A673 (cell line): ENCODE data around the gene PPM1E.

Source experiments
- EZH2 ChIP-seq: fragments of 200-600 bp; sonication (generic); IDR thresholded peaks from 2 replicates; pipeline ENCODE4 v1.6.1; 2017; ENCODE audit warnings: borderline replicate concordance, low read depth, mild to moderate bottlenecking, mixed read lengths, antibody characterized with exemption, low read length; ENCODE audit not compliant: poor library complexity, severe bottlenecking
- TF ChIP-seq, protein P1 (sequence below): fragments of 300-800, 200-600 bp; sonication (generic); conservative IDR thresholded peaks from 2 replicates; pipeline ENCODE4 v1.5.1; 2017; ENCODE audit warnings: low read depth, mild to moderate bottlenecking, antibody characterized with exemption, low read length, moderate library complexity, mixed read lengths

DNA sequence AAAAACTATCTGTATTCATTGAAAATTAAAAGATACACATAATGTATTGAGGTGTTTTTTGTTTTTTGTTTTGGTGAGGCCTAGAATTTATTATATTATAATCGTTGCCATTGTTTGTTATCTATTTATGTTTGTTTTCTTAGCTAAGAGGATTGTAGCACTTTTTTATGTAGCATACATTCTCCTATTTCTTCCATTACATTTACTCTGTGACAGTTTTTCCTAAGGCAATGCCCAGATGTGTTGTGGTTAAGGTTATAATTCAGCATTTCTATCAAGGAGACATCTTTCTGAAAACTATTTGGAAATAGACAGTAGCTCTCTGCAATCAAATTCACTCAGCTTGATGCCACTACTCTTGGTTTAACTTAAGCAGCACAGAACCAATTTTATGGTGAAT is 161.6 kb downstream of the PPM1E start:
- TF ChIP-seq, protein P1, sequence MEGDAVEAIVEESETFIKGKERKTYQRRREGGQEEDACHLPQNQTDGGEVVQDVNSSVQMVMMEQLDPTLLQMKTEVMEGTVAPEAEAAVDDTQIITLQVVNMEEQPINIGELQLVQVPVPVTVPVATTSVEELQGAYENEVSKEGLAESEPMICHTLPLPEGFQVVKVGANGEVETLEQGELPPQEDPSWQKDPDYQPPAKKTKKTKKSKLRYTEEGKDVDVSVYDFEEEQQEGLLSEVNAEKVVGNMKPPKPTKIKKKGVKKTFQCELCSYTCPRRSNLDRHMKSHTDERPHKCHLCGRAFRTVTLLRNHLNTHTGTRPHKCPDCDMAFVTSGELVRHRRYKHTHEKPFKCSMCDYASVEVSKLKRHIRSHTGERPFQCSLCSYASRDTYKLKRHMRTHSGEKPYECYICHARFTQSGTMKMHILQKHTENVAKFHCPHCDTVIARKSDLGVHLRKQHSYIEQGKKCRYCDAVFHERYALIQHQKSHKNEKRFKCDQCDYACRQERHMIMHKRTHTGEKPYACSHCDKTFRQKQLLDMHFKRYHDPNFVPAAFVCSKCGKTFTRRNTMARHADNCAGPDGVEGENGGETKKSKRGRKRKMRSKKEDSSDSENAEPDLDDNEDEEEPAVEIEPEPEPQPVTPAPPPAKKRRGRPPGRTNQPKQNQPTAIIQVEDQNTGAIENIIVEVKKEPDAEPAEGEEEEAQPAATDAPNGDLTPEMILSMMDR: no peak
- no peak for TF ChIP-seq EZH2
